DND-41 (cell line): ENCODE measurements around the gene LIPT2.

Experiments
- CTCF ChIP-seq: IDR thresholded peaks from 2 replicates; pipeline ENCODE4 v1.5.1; 2012; ENCODE audit warnings: borderline replicate concordance, low read length, moderate library complexity, mild to moderate bottlenecking; ENCODE audit not compliant: poor library complexity, severe bottlenecking; ENCODE audit errors: extremely low read depth
- EZH2 ChIP-seq: IDR thresholded peaks from 3 replicates; pipeline ENCODE4 v1.6.1; 2012; ENCODE audit warnings: borderline replicate concordance, low read depth, mild to moderate bottlenecking, moderate library complexity, low read length, inconsistent platforms; ENCODE audit not compliant: severe bottlenecking

GRCh38 chr11:74521666-74522252 lies 28.2 kb upstream of the LIPT2 start:
- TF ChIP-seq EZH2 (no peak), CTCF (no peak)
